Bronchial epithelial cell (primary cell): ENCODE results near the gene ZFAND2B. TPM values are rescaled to one million over a fixed set of nuclear protein-coding genes. Genes with fewer than 3 reads are reported as not detected.

Experiments used
- DNase-seq: peaks from one replicate; pipeline ENCODE4 v3.0.0-alpha.2; 2010; ENCODE audit warnings: low read depth
- FAIRE-seq: peaks from 2 replicates; lab custom pipeline; 2011; peaks lifted over from hg19 to GRCh38; lab: Jason Lieb, UNC
- H3K27me3 ChIP-seq: 2 replicates; pipeline ENCODE4 v1.5.1; 2011; ENCODE audit warnings: low read length; ENCODE audit not compliant: control insufficient read depth, insufficient read depth
- H3K36me3 ChIP-seq: 2 replicates; pipeline ENCODE4 v1.5.1; 2011; ENCODE audit warnings: low read length; ENCODE audit not compliant: control insufficient read depth, insufficient read depth
- H3K4me3 ChIP-seq: 2 replicates; pipeline ENCODE4 v1.5.1; 2011; ENCODE audit warnings: mild to moderate bottlenecking, low read depth, low read length, control low read depth
- total RNA-seq: library from RNA; depleted of rRNA; stranded (reverse); fragments of >200 nt; gene quantifications from 2 replicates; pipeline ENCODE4 v1.2.1, GENCODE V29; 2014
- TF ChIP-seq, protein P1 (sequence below): IDR thresholded peaks from 2 replicates; pipeline ENCODE4 v1.5.1; 2011; ENCODE audit warnings: mild to moderate bottlenecking, moderate library complexity, low read length, control low read depth, inconsistent platforms; ENCODE audit not compliant: insufficient read depth, severe bottlenecking

Gene ZFAND2B
- total RNA-seq, 1 donor from 2014 or later = 59.8 TPM

GRCh38 chr2:219176818-219177551, 29.6 kb upstream of the ZFAND2B start, which contains the start of gene CNPPD1:
TSS of gene CNPPD1 (minus strand) at chr2:219176925. CDS start at chr2:219176828, 97 bp downstream.
- H3K27me3 ChIP-seq = no peaks in the 10 kb centered on the region
- peak within 1 kb of the TSS; percentile 85 for H3K4me3 ChIP-seq
- TF ChIP-seq, protein P1, sequence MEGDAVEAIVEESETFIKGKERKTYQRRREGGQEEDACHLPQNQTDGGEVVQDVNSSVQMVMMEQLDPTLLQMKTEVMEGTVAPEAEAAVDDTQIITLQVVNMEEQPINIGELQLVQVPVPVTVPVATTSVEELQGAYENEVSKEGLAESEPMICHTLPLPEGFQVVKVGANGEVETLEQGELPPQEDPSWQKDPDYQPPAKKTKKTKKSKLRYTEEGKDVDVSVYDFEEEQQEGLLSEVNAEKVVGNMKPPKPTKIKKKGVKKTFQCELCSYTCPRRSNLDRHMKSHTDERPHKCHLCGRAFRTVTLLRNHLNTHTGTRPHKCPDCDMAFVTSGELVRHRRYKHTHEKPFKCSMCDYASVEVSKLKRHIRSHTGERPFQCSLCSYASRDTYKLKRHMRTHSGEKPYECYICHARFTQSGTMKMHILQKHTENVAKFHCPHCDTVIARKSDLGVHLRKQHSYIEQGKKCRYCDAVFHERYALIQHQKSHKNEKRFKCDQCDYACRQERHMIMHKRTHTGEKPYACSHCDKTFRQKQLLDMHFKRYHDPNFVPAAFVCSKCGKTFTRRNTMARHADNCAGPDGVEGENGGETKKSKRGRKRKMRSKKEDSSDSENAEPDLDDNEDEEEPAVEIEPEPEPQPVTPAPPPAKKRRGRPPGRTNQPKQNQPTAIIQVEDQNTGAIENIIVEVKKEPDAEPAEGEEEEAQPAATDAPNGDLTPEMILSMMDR = no peak
- peaks cover 25% of the 10 kb centered on the region for H3K36me3 ChIP-seq
- DNase-seq = peak; percentile 68
- FAIRE-seq = no peak

- Histone ChIP-seq H3K36me3 (peaks cover 32% of the 10 kb centered on the region), H3K27me3 (no peaks in the 10 kb centered on the region), H3K4me3 (peak within 1 kb of the TSS; percentile 85)
- TF ChIP-seq, protein P1 = peak; percentile 39
- DNase-seq = peak; percentile 90
- FAIRE-seq = no peak
Measured at GRCh38 chr2:219177552-219178376, 28.8 kb upstream of the ZFAND2B start, which contains the start of gene RETREG2. TSS of gene RETREG2 (plus strand) at chr2:219178275. CDS start at chr2:219178353, 78 bp downstream.

GRCh38 chr2:219178377-219179175, 28.0 kb upstream of the ZFAND2B start:
- peak overlapping the region; percentile 85 for H3K4me3 ChIP-seq
- peaks cover 35% of the 10 kb centered on the region for H3K36me3 ChIP-seq
- FAIRE-seq (no peak), DNase-seq (peak; percentile 12)
- TF ChIP-seq, protein P1 = no peak
- H3K27me3 ChIP-seq = no peaks in the 10 kb centered on the region

GRCh38 chr2:219179601-219180465, 26.7 kb upstream of the ZFAND2B start:
- Histone ChIP-seq H3K36me3 (peaks cover 34% of the 10 kb centered on the region), H3K4me3 (no peak overlapping the region)
- no peak for FAIRE-seq

More at GRCh38 chr2:219179601-219180465, 26.7 kb upstream of the ZFAND2B start:
- DNase-seq = no peak
- TF ChIP-seq, protein P1 = no peak
- no peaks in the 10 kb centered on the region for H3K27me3 ChIP-seq
